Hepatocyte (in vitro differentiated cells): ENCODE results near the gene PSMA6. TPM values are rescaled to one million over a fixed set of nuclear protein-coding genes. Genes with fewer than 3 reads are reported as not detected.
A peak's percentile ranks its signal among the peaks of the same experiment; 100 is the strongest.

Experiments used
- DNase-seq: peaks from one replicate; pipeline ENCODE4 v3.0.0-alpha.2; 2016; ENCODE audit warnings: low spot score
- H2AFZ ChIP-seq: fragments of 200-600 bp; sonication (generic); 2 replicates; pipeline ENCODE4 v1.6.0; 2016; ENCODE audit warnings: antibody characterized with exemption, mild to moderate bottlenecking
- H3K27ac ChIP-seq: fragments of 200-600 bp; sonication (generic); 2 replicates; pipeline ENCODE4 v1.5.1; 2016; ENCODE audit warnings: mild to moderate bottlenecking
- H3K27me3 ChIP-seq: fragments of 200-600 bp; sonication (generic); 2 replicates; pipeline ENCODE4 v1.6.1; 2016
- H3K36me3 ChIP-seq: fragments of 200-600 bp; sonication (generic); replicated peaks from 2 replicates; pipeline ENCODE4 v1.5.1; 2016; ENCODE audit warnings: low read depth; ENCODE audit not compliant: insufficient read depth
- H3K4me1 ChIP-seq: fragments of 200-600 bp; sonication (generic); 2 replicates; pipeline ENCODE4 v1.5.1; 2016; ENCODE audit warnings: mild to moderate bottlenecking, moderate library complexity; ENCODE audit not compliant: insufficient read depth
- H3K4me2 ChIP-seq: fragments of 200-600 bp; sonication (generic); 2 replicates; pipeline ENCODE4 v1.6.0; 2016
- H3K4me3 ChIP-seq: fragments of 200-600 bp; sonication (generic); 2 replicates; pipeline ENCODE4 v1.5.1; 2016; ENCODE audit warnings: mild to moderate bottlenecking
- H3K79me2 ChIP-seq: fragments of 200-600 bp; sonication (generic); 2 replicates; pipeline ENCODE4 v1.6.0; 2017; ENCODE audit warnings: mild to moderate bottlenecking
- H3K9me2 ChIP-seq: fragments of 200-600 bp; sonication (generic); replicated peaks from 2 replicates; pipeline ENCODE4 v1.6.0; 2017; ENCODE audit warnings: mild to moderate bottlenecking; ENCODE audit not compliant: insufficient read depth
- H3K9me3 ChIP-seq: fragments of 200-600 bp; sonication (generic); 2 replicates; pipeline ENCODE4 v1.5.1; 2016; ENCODE audit warnings: low read depth, mild to moderate bottlenecking
- H4K20me1 ChIP-seq: fragments of 200-600 bp; sonication (generic); 2 replicates; pipeline ENCODE4 v1.6.0; 2016; ENCODE audit warnings: mild to moderate bottlenecking; ENCODE audit not compliant: insufficient read depth, poor library complexity, severe bottlenecking
- CTCF ChIP-seq: fragments of 200-600 bp; sonication (generic); IDR thresholded peaks from 2 replicates; pipeline ENCODE4 v1.5.1; 2016; ENCODE audit warnings: antibody characterized with exemption, mild to moderate bottlenecking; ENCODE audit not compliant: poor library complexity
- EZH2 ChIP-seq: fragments of 200-600 bp; sonication (generic); IDR thresholded peaks from 2 replicates; pipeline ENCODE4 v1.6.1; 2016; ENCODE audit warnings: antibody characterized with exemption, mild to moderate bottlenecking, borderline replicate concordance
- EZH2phosphoT487 ChIP-seq: fragments of 200-600 bp; sonication (generic); IDR thresholded peaks from one replicate; pipeline ENCODE4 v1.6.1; 2018; ENCODE audit warnings: antibody characterized with exemption, mild to moderate bottlenecking, low read depth, moderate library complexity; ENCODE audit not compliant: unreplicated experiment, severe bottlenecking
- WGBS: methylation state at CpG from one replicate; pipeline ENCODE4 v1.1.6; 2016; ENCODE audit warnings: low lambda C conversion rate; ENCODE audit errors: missing lambda C conversion rate; 5-methylcytosine and 5-hydroxymethylcytosine counted together
- polyA plus RNA-seq: library from polyadenylated mRNA; unstranded; fragments of >200 nt; fragmentation: Nextera tagmentation; extraction: Ambion mirVana; gene quantifications from 2 replicates; pipeline ENCODE4 v1.2.1, GENCODE V29; 2016
- total RNA-seq: library from RNA; depleted of rRNA; stranded (reverse); fragments of >200 nt; gene quantifications from 2 replicates; pipeline ENCODE4 v1.2.3, GENCODE V29; 2014

The PSMA6 gene
- total and polyA plus RNA-seq, 2 experiments from 2014 or later: 228 to 260 TPM

DNA sequence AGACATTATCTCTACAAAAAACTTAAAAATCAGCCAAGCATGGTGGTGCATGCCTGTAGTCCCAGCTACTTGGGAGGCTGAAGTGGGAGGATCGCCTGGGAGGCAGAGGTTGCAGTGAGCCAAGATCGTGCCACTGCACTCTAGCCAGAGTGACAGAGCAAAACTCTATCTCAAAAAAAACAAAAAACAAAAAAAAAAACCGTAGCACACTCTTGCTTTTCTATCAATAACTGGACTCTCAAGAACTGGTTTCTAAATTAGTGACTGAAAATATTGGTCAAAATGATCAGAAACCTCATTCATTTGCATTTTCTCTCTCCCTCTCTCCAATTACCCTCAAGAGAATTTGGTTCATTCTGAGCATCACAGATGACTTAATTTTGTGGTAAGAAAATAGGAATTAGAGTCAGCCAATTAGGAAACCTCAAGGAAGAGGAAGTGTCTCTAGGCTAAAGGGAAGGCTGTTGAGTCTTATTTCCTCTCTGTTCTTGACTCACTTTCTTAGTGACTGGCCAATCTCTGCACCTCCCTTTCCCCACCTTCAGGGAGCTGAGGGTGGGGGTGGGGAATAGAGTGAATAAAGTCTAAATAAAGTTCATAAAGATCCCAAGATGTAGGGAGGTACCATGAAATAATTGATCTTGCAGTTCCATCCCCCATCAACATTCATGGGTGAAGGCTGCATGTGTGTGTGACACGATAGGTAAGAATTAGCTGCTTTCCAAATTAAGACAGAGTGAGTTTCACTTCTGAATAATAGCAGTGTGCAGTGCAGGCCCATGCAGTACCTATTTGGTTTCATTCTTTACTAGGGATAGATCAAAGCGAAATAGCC is 6.8 kb upstream of the PSMA6 start:
- H3K27me3 ChIP-seq: no peaks in the 10 kb centered on the region
- H3K27ac ChIP-seq: no peak overlapping the region

GRCh38 chr14:35286003-35286600 is 6.1 kb upstream of the PSMA6 start:
- Histone ChIP-seq H3K4me2 (no peak overlapping the region), H2AFZ (no peak overlapping the region), H3K27me3 (no peaks in the 10 kb centered on the region), H3K9me3 (no peaks in the 10 kb centered on the region), H3K79me2 (no peaks in the 10 kb centered on the region), H3K27ac (no peak overlapping the region), H3K9me2 (no peaks in the 10 kb centered on the region), H3K4me3 (no peak overlapping the region), H4K20me1 (no peaks in the 10 kb centered on the region), H3K36me3 (no peaks in the 10 kb centered on the region), H3K4me1 (no peaks in the 10 kb centered on the region)
- WGBS: 91% methylated on average over 8 of the region's 8 CpGs
- no peak for DNase-seq
- TF ChIP-seq CTCF (no peak), EZH2phosphoT487 (no peak), EZH2 (no peak)

More for the DNA sequence above, 6.8 kb upstream of the PSMA6 start:
- WGBS: 90% methylated on average over 5 of the region's 5 CpGs
- no peak overlapping the region for H2AFZ ChIP-seq
- no peak overlapping the region for H3K4me3 ChIP-seq
- H3K4me2 ChIP-seq: no peak overlapping the region
- no peaks in the 10 kb centered on the region for H3K9me2 ChIP-seq
- H4K20me1 ChIP-seq: no peaks in the 10 kb centered on the region
- H3K36me3 ChIP-seq: no peaks in the 10 kb centered on the region
- H3K9me3 ChIP-seq: no peaks in the 10 kb centered on the region
- H3K4me1 ChIP-seq: no peaks in the 10 kb centered on the region
- no peaks in the 10 kb centered on the region for H3K79me2 ChIP-seq
- TF ChIP-seq EZH2phosphoT487: no peak
- no peak for TF ChIP-seq EZH2
- no peak for DNase-seq

GRCh38 chr14:35286707-35287106 is 5.5 kb upstream of the PSMA6 start:
- Histone ChIP-seq H4K20me1 (no peaks in the 10 kb centered on the region), H3K36me3 (no peaks in the 10 kb centered on the region), H3K9me2 (no peaks in the 10 kb centered on the region), H3K4me3 (no peak overlapping the region), H3K4me2 (no peak overlapping the region), H3K4me1 (no peaks in the 10 kb centered on the region), H3K27me3 (no peaks in the 10 kb centered on the region), H3K9me3 (no peaks in the 10 kb centered on the region), H3K27ac (no peak overlapping the region), H3K79me2 (no peaks in the 10 kb centered on the region), H2AFZ (no peak overlapping the region)
- no peak for DNase-seq
- TF ChIP-seq EZH2phosphoT487: no peak
- TF ChIP-seq CTCF: no peak
- TF ChIP-seq EZH2: no peak
- WGBS: 73% methylated on average over 1 of the region's 1 CpG

- H4K20me1 ChIP-seq: no peaks in the 10 kb centered on the region
- H3K9me3 ChIP-seq: no peaks in the 10 kb centered on the region
- H3K27me3 ChIP-seq: no peaks in the 10 kb centered on the region
- H2AFZ ChIP-seq: no peak overlapping the region
- peak; percentile 9 for DNase-seq
- H3K4me1 ChIP-seq: no peaks in the 10 kb centered on the region
- H3K27ac ChIP-seq: no peak overlapping the region
- H3K79me2 ChIP-seq: peaks cover 2% of the 10 kb centered on the region
- no peaks in the 10 kb centered on the region for H3K9me2 ChIP-seq
- no peak for TF ChIP-seq EZH2phosphoT487
- H3K36me3 ChIP-seq: no peaks in the 10 kb centered on the region
- WGBS: 89% methylated on average over 8 of the region's 8 CpGs
- H3K4me2 ChIP-seq: no peak overlapping the region
- no peak overlapping the region for H3K4me3 ChIP-seq
These were observed 4.7 kb upstream of the PSMA6 start for GRCh38 chr14:35287431-35288013.
